ENCODE measurements around the gene NLGN4X. TPM values are rescaled to one million over a fixed set of nuclear protein-coding genes. Genes with fewer than 3 reads are reported as not detected.

Gene NLGN4X
- total and polyA plus RNA-seq, 4 donors, result 0.24 to 5.0 (median 0.86) TPM

DNA sequence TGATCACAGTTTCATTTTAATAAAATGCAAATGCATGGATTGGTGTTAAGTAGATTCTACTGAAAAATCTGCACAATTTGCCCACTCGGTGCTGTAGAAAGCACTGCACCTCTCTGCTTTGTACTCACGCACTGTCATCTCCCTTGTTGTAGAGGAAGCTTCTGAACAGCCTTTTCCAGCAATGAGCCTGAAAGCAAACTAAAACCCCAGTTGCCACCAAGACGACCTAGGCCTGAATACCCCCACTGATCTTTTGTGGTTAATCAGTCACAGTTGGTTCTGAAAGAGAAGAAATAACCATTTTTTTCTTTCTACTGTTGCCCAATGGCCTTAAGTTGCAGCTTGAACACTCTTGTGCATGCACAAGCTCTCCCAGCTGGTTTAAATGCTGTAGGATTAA is 229.8 kb downstream of the NLGN4X start:
- Histone ChIP-seq H3K36me3 (ENCODE audit: control insufficient read depth in 4 of 4, insufficient read depth in 4 of 4, low read length in 4 of 4) (no peaks in the 10 kb centered on the region), H3K4me1 (ENCODE audit: control insufficient read depth in 5 of 5, insufficient read depth in 5 of 5, low read length in 5 of 5) (no peaks in the 10 kb centered on the region), H3K9ac (ENCODE audit: insufficient read depth in 1 of 2, low read length in 2 of 2) (no peak overlapping the region), H3K4me3 (no peak overlapping the region), H3K27me3 (ENCODE audit: control insufficient read depth in 3 of 3, insufficient read depth in 3 of 3, low read length in 2 of 3) (peaks cover 0 to 10% (median 0%) of the 10 kb centered on the region in 3 donors), H3K27ac (ENCODE audit: low read depth in 1 of 2, low read length in 1 of 2) (no peak overlapping the region), H3K9me3 (ENCODE audit: control insufficient read depth in 4 of 4, insufficient read depth in 3 of 4, low read length in 3 of 4) (no peaks in the 10 kb centered on the region)
- TF ChIP-seq, protein P1, sequence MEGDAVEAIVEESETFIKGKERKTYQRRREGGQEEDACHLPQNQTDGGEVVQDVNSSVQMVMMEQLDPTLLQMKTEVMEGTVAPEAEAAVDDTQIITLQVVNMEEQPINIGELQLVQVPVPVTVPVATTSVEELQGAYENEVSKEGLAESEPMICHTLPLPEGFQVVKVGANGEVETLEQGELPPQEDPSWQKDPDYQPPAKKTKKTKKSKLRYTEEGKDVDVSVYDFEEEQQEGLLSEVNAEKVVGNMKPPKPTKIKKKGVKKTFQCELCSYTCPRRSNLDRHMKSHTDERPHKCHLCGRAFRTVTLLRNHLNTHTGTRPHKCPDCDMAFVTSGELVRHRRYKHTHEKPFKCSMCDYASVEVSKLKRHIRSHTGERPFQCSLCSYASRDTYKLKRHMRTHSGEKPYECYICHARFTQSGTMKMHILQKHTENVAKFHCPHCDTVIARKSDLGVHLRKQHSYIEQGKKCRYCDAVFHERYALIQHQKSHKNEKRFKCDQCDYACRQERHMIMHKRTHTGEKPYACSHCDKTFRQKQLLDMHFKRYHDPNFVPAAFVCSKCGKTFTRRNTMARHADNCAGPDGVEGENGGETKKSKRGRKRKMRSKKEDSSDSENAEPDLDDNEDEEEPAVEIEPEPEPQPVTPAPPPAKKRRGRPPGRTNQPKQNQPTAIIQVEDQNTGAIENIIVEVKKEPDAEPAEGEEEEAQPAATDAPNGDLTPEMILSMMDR (IDR thresholded peaks at IDR 0.05; ENCODE audit: control extremely low read depth, extremely low read depth), result no peak
- DNase-seq (no peak), ATAC-seq (ENCODE audit: insufficient read depth, low FRiP score) (no peak)
- WGBS, 2 donors, result 68 to 79% methylated on average over 3 of the region's 3 CpGs

DNA sequence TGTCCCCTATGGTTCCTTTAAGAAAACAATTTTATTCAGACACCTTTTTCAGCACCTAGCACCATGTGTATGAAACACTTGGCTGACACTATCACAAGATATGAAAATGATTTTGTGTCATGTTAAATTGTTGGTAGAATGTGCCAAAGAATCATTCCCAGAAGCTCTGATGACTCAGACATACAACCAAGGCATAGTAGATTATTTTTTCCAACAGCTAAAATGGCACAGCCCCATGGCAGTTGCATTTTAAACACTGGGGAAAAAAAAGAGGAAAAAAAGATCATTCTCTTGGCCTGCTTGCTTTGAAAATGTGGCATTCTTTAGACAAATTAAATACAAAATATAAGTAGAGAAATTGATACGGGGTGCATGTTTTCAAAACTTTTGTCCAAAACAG is 230.2 kb downstream of the NLGN4X start:
- Histone ChIP-seq H3K4me3 (no peak overlapping the region), H3K36me3 (ENCODE audit: control insufficient read depth in 4 of 4, insufficient read depth in 4 of 4, low read length in 4 of 4) (no peaks in the 10 kb centered on the region), H3K9ac (ENCODE audit: insufficient read depth in 1 of 2, low read length in 2 of 2) (no peak overlapping the region), H3K9me3 (ENCODE audit: control insufficient read depth in 4 of 4, insufficient read depth in 3 of 4, low read length in 3 of 4) (no peaks in the 10 kb centered on the region), H3K4me1 (ENCODE audit: control insufficient read depth in 5 of 5, insufficient read depth in 5 of 5, low read length in 5 of 5) (no peaks in the 10 kb centered on the region), H3K27ac (ENCODE audit: low read depth in 1 of 2, low read length in 1 of 2) (no peak overlapping the region), H3K27me3 (ENCODE audit: control insufficient read depth in 3 of 3, insufficient read depth in 3 of 3, low read length in 2 of 3) (peaks cover 0 to 13% (median 0%) of the 10 kb centered on the region in 3 donors)
- 92 to 94% methylated on average over 1 of the region's 1 CpG for WGBS, 2 donors
- no peak for ATAC-seq (ENCODE audit: insufficient read depth, low FRiP score)
- TF ChIP-seq, protein P1 (IDR thresholded peaks at IDR 0.05; ENCODE audit: control extremely low read depth, extremely low read depth), result no peak
- no peak for DNase-seq

DNA sequence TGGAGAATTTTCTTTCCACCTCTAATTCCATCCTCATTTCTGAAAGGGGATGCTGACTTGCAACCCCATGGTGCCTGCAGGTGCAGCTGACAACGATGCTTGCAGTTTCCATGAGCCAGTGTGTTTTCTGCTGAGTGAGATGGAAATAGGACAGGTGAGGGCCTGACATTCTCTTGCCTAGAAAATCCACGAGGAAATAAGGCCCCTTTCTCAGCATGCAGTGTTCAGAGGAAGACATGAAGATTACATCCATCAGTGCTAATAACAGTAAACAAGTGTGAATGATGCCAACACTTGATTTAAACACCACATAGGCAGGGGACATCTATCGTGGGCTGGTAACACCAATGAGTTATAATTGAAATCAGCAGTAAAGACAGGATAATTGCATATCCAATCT is 237.3 kb downstream of the NLGN4X start:
- no peak overlapping the region for H3K9ac ChIP-seq (ENCODE audit: insufficient read depth in 1 of 2, low read length in 2 of 2)
- no peaks in the 10 kb centered on the region for H3K9me3 ChIP-seq (ENCODE audit: control insufficient read depth in 4 of 4, insufficient read depth in 3 of 4, low read length in 3 of 4)
- no peaks in the 10 kb centered on the region for H3K4me1 ChIP-seq (ENCODE audit: control insufficient read depth in 5 of 5, insufficient read depth in 5 of 5, low read length in 5 of 5)
- ATAC-seq (ENCODE audit: insufficient read depth, low FRiP score) (no peak), DNase-seq (no peak)
- peaks cover 0 to 14% (median 2%) of the 10 kb centered on the region in 3 donors for H3K27me3 ChIP-seq (ENCODE audit: control insufficient read depth in 3 of 3, insufficient read depth in 3 of 3, low read length in 2 of 3)
- 53 to 55% methylated on average over 3 of the region's 3 CpGs for WGBS, 2 donors
- TF ChIP-seq, protein P1 (IDR thresholded peaks at IDR 0.05; ENCODE audit: control extremely low read depth, extremely low read depth), result no peak
- H3K36me3 ChIP-seq (ENCODE audit: control insufficient read depth in 4 of 4, insufficient read depth in 4 of 4, low read length in 4 of 4), result no peaks in the 10 kb centered on the region
- no peak overlapping the region for H3K27ac ChIP-seq (ENCODE audit: low read depth in 1 of 2, low read length in 1 of 2)
- H3K4me3 ChIP-seq, result no peak overlapping the region

DNA sequence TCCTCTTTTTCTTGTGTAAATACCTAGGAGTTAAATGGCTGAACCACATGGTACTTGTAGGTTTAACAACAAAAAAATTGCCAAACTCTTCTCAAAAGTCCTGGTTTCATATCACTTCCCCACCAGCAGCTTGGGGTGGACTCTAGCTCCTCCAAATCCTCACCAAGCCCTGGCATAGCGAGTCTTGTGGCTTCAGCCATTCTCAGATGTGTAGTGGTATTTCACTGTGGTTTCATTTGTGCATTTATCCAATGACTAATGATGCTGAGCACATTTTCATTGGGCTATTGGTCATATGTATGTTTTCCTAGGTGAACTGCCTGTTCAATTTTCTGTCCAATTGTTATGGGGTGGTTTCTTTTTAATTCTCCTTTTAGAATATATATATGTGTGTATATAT is 249.3 kb downstream of the NLGN4X start:
- H3K4me3 ChIP-seq, result no peak overlapping the region
- DNase-seq (no peak), ATAC-seq (ENCODE audit: insufficient read depth, low FRiP score) (no peak)
- TF ChIP-seq, protein P1 (IDR thresholded peaks at IDR 0.05; ENCODE audit: control extremely low read depth, extremely low read depth), result no peak
- H3K9ac ChIP-seq (ENCODE audit: insufficient read depth in 1 of 2, low read length in 2 of 2), result no peak overlapping the region
- H3K9me3 ChIP-seq (ENCODE audit: control insufficient read depth in 4 of 4, insufficient read depth in 3 of 4, low read length in 3 of 4), result no peaks in the 10 kb centered on the region
- 69 to 72% methylated on average over 1 of the region's 1 CpG for WGBS, 2 donors
- H3K36me3 ChIP-seq (ENCODE audit: control insufficient read depth in 4 of 4, insufficient read depth in 4 of 4, low read length in 4 of 4), result no peaks in the 10 kb centered on the region
- H3K27me3 ChIP-seq (ENCODE audit: control insufficient read depth in 3 of 3, insufficient read depth in 3 of 3, low read length in 2 of 3), result peaks cover 0 to 8% (median 0%) of the 10 kb centered on the region in 3 donors
- no peaks in the 10 kb centered on the region for H3K4me1 ChIP-seq (ENCODE audit: control insufficient read depth in 5 of 5, insufficient read depth in 5 of 5, low read length in 5 of 5)
- H3K27ac ChIP-seq (ENCODE audit: low read depth in 1 of 2, low read length in 1 of 2), result no peak overlapping the region
